CD4-positive, CD25-positive, alpha-beta regulatory T cell (primary cell): Measurements from ENCODE around the gene PPP1R9A. TPM values are rescaled to one million over a fixed set of nuclear protein-coding genes. Genes with fewer than 3 reads are reported as not detected.

Experiments
- ATAC-seq, 2 donors: fragments of 150-1000 bp; cut with Tn5 transposase; one replicate each; pipeline ENCODE4 v1.10.0; 2021; ENCODE audit warnings: low read depth in 2 of 2, moderate number of reproducible peaks in 2 of 2, moderate library complexity in 1 of 2
- DNase-seq, 3 donors: peaks; one replicate each; pipeline versions ENCODE4 v3.0.0 to v3.0.0-alpha.2; 2012 to 2022; ENCODE audit warnings: mixed read lengths in 1 of 3
- H3K27ac ChIP-seq: one replicate; pipeline ENCODE4 v1.7.0; 2013; ENCODE audit warnings: mild to moderate bottlenecking, low read length; ENCODE audit not compliant: insufficient read depth, poor library complexity, severe bottlenecking
- H3K27me3 ChIP-seq: one replicate; pipeline ENCODE4 v1.7.0; 2013; ENCODE audit warnings: low read length; ENCODE audit not compliant: control insufficient read depth, insufficient read depth
- H3K36me3 ChIP-seq: one replicate; pipeline ENCODE4 v1.7.0; 2013; ENCODE audit warnings: mild to moderate bottlenecking, low read length, moderate library complexity; ENCODE audit not compliant: control insufficient read depth, insufficient read depth
- H3K4me1 ChIP-seq: 2 replicates; pipeline ENCODE4 v1.7.0; 2013; ENCODE audit warnings: mild to moderate bottlenecking, low read length; ENCODE audit not compliant: insufficient read depth, control insufficient read depth, poor library complexity, severe bottlenecking
- H3K4me3 ChIP-seq: one replicate; pipeline ENCODE4 v1.7.0; 2013; ENCODE audit warnings: low read depth, mild to moderate bottlenecking, low read length, moderate library complexity
- H3K9me3 ChIP-seq, 2 experiments: 1 replicate in 1 of 2; 2 replicates in 1 of 2; pipeline ENCODE4 v1.7.0; 2013; ENCODE audit warnings: low read length in 2 of 2, mild to moderate bottlenecking in 1 of 2, moderate library complexity in 1 of 2; ENCODE audit not compliant: control insufficient read depth in 2 of 2
- H3K27ac Mint-ChIP-seq, 3 donors: one replicate each; pipeline ENCODE4 v1.8.0; 2020 to 2022; ENCODE audit warnings: mild to moderate bottlenecking in 3 of 3, mixed read lengths in 3 of 3, moderate library complexity in 2 of 3
- H3K27me3 Mint-ChIP-seq: one replicate; pipeline ENCODE4 v1.8.0; 2022; ENCODE audit warnings: mild to moderate bottlenecking, mixed read lengths
- H3K36me3 Mint-ChIP-seq: one replicate; pipeline ENCODE4 v1.8.0; 2020; ENCODE audit warnings: mixed read lengths
- H3K4me1 Mint-ChIP-seq, 4 donors: one replicate each; pipeline ENCODE4 v1.8.0; 2020 to 2022; ENCODE audit warnings: mixed read lengths in 4 of 4, mild to moderate bottlenecking in 1 of 4
- H3K4me3 Mint-ChIP-seq, 4 donors: one replicate each; pipeline ENCODE4 v1.8.0; 2020 to 2022; ENCODE audit warnings: mild to moderate bottlenecking in 4 of 4, mixed read lengths in 4 of 4, moderate library complexity in 3 of 4
- H3K9me3 Mint-ChIP-seq, 7 donors: one replicate each; pipeline ENCODE4 v1.8.0; 2020 to 2022; ENCODE audit warnings: mixed read lengths in 7 of 7, mild to moderate bottlenecking in 3 of 7, moderate library complexity in 2 of 7
- polyA plus RNA-seq, 4 donors: library from polyadenylated mRNA; unstranded; fragments of 300-500 nt; fragmentation: Illumina TruSeq; gene quantifications; one replicate each; pipeline ENCODE4 v1.2.3, GENCODE V29; 2021
- total RNA-seq: library from RNA; stranded (reverse); gene quantifications from one replicate; pipeline ENCODE4 v1.2.3, GENCODE V29; 2022

The PPP1R9A gene
- total and polyA plus RNA-seq, 5 donors from 2014 or later = not detected

DNA sequence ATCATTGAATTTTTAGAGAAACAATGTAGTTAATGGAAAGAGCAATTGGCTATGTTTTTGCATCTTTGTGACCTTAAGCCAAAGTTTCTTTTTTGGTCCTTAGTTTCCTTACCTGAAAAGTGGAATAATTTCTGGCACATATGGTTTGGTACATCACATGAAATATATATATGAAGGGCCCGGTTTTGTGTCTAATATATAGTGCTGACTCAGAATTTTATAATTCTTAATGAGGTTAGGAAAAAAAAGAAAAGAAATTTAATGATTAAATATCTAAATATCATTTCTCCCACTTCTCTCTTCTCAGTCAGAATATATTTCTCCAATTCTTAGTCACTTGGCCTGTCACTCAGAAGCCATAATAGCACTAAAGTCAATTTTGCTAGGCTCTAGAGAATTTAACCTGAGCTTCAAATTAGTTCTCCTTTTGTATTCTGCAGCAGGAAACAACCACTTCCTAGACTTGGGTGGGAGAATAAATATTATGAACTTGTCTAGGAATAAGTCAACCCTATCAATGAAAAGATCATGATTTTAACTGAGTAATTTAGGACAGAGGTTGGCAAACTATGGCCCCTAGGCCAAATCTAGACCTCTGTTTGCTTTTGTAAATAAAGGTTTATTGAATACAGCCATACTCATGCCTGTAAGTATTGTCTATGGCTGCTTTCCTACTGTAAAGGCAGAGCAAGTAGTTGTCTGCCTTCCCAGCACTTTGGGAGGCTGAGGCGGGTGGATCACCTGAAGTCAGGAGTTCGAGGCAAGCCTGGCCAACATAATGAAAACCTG, 34.6 kb downstream of the PPP1R9A start:
- H3K27me3 Mint-ChIP-seq = no peaks in the 10 kb centered on the region
- H3K9me3 ChIP-seq = no peaks in the 10 kb centered on the region
- H3K27ac Mint-ChIP-seq = no peak overlapping the region
- DNase-seq = no peak
- peaks cover 0 to 4% (median 0%) of the 10 kb centered on the region in 7 donors for H3K9me3 Mint-ChIP-seq
- no peaks in the 10 kb centered on the region for H3K4me1 ChIP-seq
- ATAC-seq = no peak
- H3K4me3 Mint-ChIP-seq = no peak overlapping the region
- no peak overlapping the region for H3K27ac ChIP-seq
- no peaks in the 10 kb centered on the region for H3K4me1 Mint-ChIP-seq
- no peak overlapping the region for H3K4me3 ChIP-seq
- H3K27me3 ChIP-seq = no peaks in the 10 kb centered on the region
- no peaks in the 10 kb centered on the region for H3K36me3 ChIP-seq
- H3K36me3 Mint-ChIP-seq = no peaks in the 10 kb centered on the region

GRCh38 chr7:94943134-94943533, 35.7 kb downstream of the PPP1R9A start:
- ATAC-seq (no peak), DNase-seq (no peak)
- H3K27me3 ChIP-seq = no peaks in the 10 kb centered on the region
- no peak overlapping the region for H3K4me3 ChIP-seq
- no peaks in the 10 kb centered on the region for H3K9me3 ChIP-seq
- H3K9me3 Mint-ChIP-seq = peaks cover 0 to 4% (median 0%) of the 10 kb centered on the region in 7 donors
- no peaks in the 10 kb centered on the region for H3K4me1 ChIP-seq
- H3K27ac Mint-ChIP-seq = no peak overlapping the region
- no peak overlapping the region for H3K27ac ChIP-seq
- no peaks in the 10 kb centered on the region for H3K27me3 Mint-ChIP-seq
- no peak overlapping the region for H3K4me3 Mint-ChIP-seq
- no peaks in the 10 kb centered on the region for H3K36me3 Mint-ChIP-seq
- H3K36me3 ChIP-seq = no peaks in the 10 kb centered on the region
- H3K4me1 Mint-ChIP-seq = no peaks in the 10 kb centered on the region

GRCh38 chr7:94949532-94949931, 42.1 kb downstream of the PPP1R9A start:
- Histone ChIP-seq H3K4me3 (no peak overlapping the region), H3K36me3 (no peaks in the 10 kb centered on the region), H3K27ac (no peak overlapping the region), H3K27me3 (no peaks in the 10 kb centered on the region), H3K9me3 (no peaks in the 10 kb centered on the region), H3K4me1 (no peaks in the 10 kb centered on the region)
- DNase-seq (no peak), ATAC-seq (no peak)
- Mint-ChIP-seq H3K27me3 (no peaks in the 10 kb centered on the region), H3K36me3 (no peaks in the 10 kb centered on the region), H3K4me1 (no peaks in the 10 kb centered on the region), H3K27ac (no peak overlapping the region), H3K9me3 (peaks cover 0 to 12% (median 1%) of the 10 kb centered on the region in 7 donors), H3K4me3 (no peak overlapping the region)

DNA sequence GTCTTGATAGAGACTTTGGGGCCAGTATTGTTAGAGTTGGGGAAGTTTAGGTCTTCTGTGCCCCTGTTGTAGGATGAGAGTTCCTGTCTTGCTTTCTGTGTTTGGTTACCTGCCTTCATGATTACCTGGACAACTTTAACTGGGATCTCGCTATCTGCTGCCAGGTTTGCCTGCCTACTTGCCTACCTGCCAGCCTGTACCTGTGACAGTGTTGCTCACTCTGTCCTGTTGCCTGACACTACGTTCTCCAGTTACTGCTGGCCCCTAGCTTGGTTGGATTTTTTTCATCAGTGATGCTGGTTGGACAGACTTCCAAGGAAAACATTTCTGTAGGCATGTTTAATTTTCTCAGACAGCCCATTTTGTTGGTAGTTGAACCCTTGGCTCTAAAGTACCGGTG, 48.4 kb downstream of the PPP1R9A start:
- Mint-ChIP-seq H3K4me3 (no peak overlapping the region), H3K4me1 (no peaks in the 10 kb centered on the region), H3K27ac (no peak overlapping the region), H3K36me3 (no peaks in the 10 kb centered on the region), H3K9me3 (peaks cover 0 to 12% (median 1%) of the 10 kb centered on the region in 7 donors), H3K27me3 (no peaks in the 10 kb centered on the region)
- no peak for DNase-seq
- H3K36me3 ChIP-seq = no peaks in the 10 kb centered on the region
- no peak overlapping the region for H3K27ac ChIP-seq
- no peaks in the 10 kb centered on the region for H3K27me3 ChIP-seq
- ATAC-seq = no peak
- H3K9me3 ChIP-seq = no peaks in the 10 kb centered on the region
- H3K4me1 ChIP-seq = no peaks in the 10 kb centered on the region
- no peak overlapping the region for H3K4me3 ChIP-seq

DNA sequence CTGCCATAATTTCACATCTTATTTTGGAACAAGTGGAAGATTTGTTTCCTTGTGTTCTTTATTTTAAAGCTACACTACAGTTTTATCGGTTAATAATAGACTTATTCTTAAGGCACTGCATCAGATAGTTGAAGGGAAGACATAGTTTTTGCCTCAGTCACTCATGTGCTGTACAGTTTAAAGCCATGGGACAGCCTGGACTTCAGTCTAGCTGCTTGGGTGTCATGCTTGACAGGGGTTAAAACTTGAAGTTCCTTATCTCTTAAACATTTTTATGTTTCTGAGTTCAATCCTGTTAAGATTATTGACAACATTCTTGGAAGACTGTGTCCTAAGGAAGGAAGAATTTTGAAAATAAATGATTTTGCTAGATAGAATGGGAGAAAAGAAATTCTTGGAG, 49.7 kb downstream of the PPP1R9A start:
- no peaks in the 10 kb centered on the region for H3K36me3 ChIP-seq
- ATAC-seq (no peak), DNase-seq (no peak)
- no peaks in the 10 kb centered on the region for H3K4me1 ChIP-seq
- Mint-ChIP-seq H3K27me3 (no peaks in the 10 kb centered on the region), H3K36me3 (no peaks in the 10 kb centered on the region), H3K27ac (no peak overlapping the region), H3K4me1 (no peaks in the 10 kb centered on the region), H3K4me3 (no peak overlapping the region), H3K9me3 (peaks cover 0 to 11% (median 0%) of the 10 kb centered on the region in 7 donors)
- H3K9me3 ChIP-seq = no peaks in the 10 kb centered on the region
- H3K27me3 ChIP-seq = no peaks in the 10 kb centered on the region
- no peak overlapping the region for H3K27ac ChIP-seq
- H3K4me3 ChIP-seq = no peak overlapping the region

GRCh38 chr7:94962661-94963060, 55.3 kb downstream of the PPP1R9A start:
- H3K9me3 Mint-ChIP-seq = peaks cover 0 to 16% (median 4%) of the 10 kb centered on the region in 7 donors
- H3K27ac ChIP-seq = no peak overlapping the region
- DNase-seq = no peak
- no peak overlapping the region for H3K4me3 ChIP-seq
- H3K27me3 Mint-ChIP-seq = no peaks in the 10 kb centered on the region
- no peaks in the 10 kb centered on the region for H3K36me3 ChIP-seq
- no peaks in the 10 kb centered on the region for H3K36me3 Mint-ChIP-seq
- H3K4me1 Mint-ChIP-seq = no peaks in the 10 kb centered on the region
- no peak for ATAC-seq
- H3K9me3 ChIP-seq = no peaks in the 10 kb centered on the region
- no peak overlapping the region for H3K4me3 Mint-ChIP-seq
- H3K27me3 ChIP-seq = no peaks in the 10 kb centered on the region
- no peak overlapping the region for H3K27ac Mint-ChIP-seq
- no peaks in the 10 kb centered on the region for H3K4me1 ChIP-seq

DNA sequence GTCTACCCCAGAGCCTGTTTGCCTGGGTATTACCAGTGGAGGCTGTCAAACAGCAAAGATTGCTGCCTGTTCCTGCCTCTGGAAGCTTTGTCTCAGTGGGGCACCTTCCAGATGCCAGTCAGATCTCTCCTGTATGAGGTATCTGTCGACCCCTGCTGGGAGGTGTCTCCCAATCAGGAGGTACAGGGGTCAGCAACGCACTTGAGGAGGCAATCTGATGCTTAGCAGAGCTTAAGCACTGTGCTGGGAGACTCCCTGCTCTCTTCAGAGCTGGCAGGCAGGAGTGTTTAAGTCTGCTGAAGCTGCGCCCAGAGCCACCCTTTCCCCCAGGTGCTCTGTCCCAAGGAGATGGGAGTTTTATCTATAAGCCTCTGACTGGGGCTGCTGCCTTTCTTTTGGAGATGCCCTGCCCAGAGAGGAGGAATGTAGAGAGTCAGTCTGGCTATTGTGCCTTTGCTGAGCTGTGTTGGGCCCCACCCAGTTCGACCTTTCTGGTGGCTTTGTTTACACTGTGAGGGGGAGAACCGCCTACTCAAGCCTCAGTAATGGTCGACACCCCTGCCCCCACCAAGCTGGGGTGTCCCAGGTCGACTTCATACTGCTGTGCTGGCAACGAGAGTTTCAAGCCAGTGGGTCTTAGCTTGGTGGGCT, 62.2 kb downstream of the PPP1R9A start:
- no peaks in the 10 kb centered on the region for H3K36me3 Mint-ChIP-seq
- DNase-seq = no peak
- Histone ChIP-seq H3K36me3 (no peaks in the 10 kb centered on the region), H3K4me3 (no peak overlapping the region), H3K9me3 (no peaks in the 10 kb centered on the region), H3K27ac (no peak overlapping the region), H3K27me3 (no peaks in the 10 kb centered on the region), H3K4me1 (no peaks in the 10 kb centered on the region)
- no peaks in the 10 kb centered on the region for H3K4me1 Mint-ChIP-seq
- no peak for ATAC-seq
- no peak overlapping the region for H3K27ac Mint-ChIP-seq
- H3K4me3 Mint-ChIP-seq = no peak overlapping the region
- peaks cover 3 to 16% (median 8%) of the 10 kb centered on the region in 7 donors for H3K9me3 Mint-ChIP-seq
- H3K27me3 Mint-ChIP-seq = no peaks in the 10 kb centered on the region
